Measurements from ENCODE around the gene IGSF21.

GRCh38 chr1:18314399-18314798, 206.8 kb downstream of the IGSF21 start:
- TF ChIP-seq POLR2A (IDR thresholded peaks at IDR 0.05): no peak
- no peak for TF ChIP-seq EP300 (IDR thresholded peaks at IDR 0.05)

Data from gastroesophageal sphincter (tissue), 2 donors.